ENCODE measurements around the gene SVBP. TPM values are rescaled to one million over a fixed set of nuclear protein-coding genes. Genes with fewer than 3 reads are reported as not detected.
"Not testable (repeated sequence)": the region's sequence is repeated elsewhere in the genome, so short reads cannot be mapped to it uniquely, and the experiment has no call there.

The SVBP gene
- polyA plus RNA-seq (2011; rRNA removed) (25.7 and 29.8 TPM in 2 replicates), polyA minus RNA-seq (2011; rRNA and poly(A)+ RNA removed) (3.0 and 3.8 TPM in 2 replicates)

GRCh38 chr1:42816585-42817439, at the start of gene SVBP, which contains the start of gene ERMAP:
Gene SVBP, minus strand, starts transcription at chr1:42817397. Its CDS starts 853 bp downstream, at chr1:42816544.
Gene ERMAP, plus strand, starts transcription at chr1:42817122. Its CDS starts 13,327 bp downstream, at chr1:42830449.
- ChIA-PET CTCF (interaction anchor here (0.7 to 2.4 kb wide), 6 partner anchors 29 to 257 kb away, joined by 3 to 10 read pairs (median 4); partner anchors contain the start of genes C1orf50, P3H1 and ZNF691), POLR2A (interaction anchor here (0.6 to 3.0 kb wide), 3 partner anchors 9 to 50 kb away, joined by 3 to 16 read pairs (median 6); partner anchors contain the start of genes C1orf50, P3H1 and ZNF691)
- Histone ChIP-seq H3K27me3 (ENCODE audit: control insufficient read depth, insufficient read depth, low read length) (no peaks in the 10 kb centered on the region), H3K27ac (ENCODE audit: low read depth, low read length) (peak within 1 kb of the TSS; percentile 97), H3K9me3 (ENCODE audit: control insufficient read depth, insufficient read depth, low read length) (no peaks in the 10 kb centered on the region), H3K4me3 (ENCODE audit: low read depth, low read length) (peak within 1 kb of the TSS; percentile 86)
- DNase-seq (ENCODE audit: low read depth, low spot score), result peak; percentile 61
- no peak for TF ChIP-seq CTCF (IDR thresholded peaks at IDR 0.05; ENCODE audit: low read depth, low read length)

- H3K9me3 ChIP-seq (ENCODE audit: control insufficient read depth, insufficient read depth, low read length), result no peaks in the 10 kb centered on the region
- no peak for TF ChIP-seq CTCF (IDR thresholded peaks at IDR 0.05; ENCODE audit: low read depth, low read length)
- H3K4me3 ChIP-seq (ENCODE audit: low read depth, low read length), result no peak overlapping the region
- ChIA-PET POLR2A (no interaction called here), CTCF (interaction anchor here (0.7 kb wide), 1 partner anchor 21 kb away, joined by 3 read pairs; the partner anchor contains the start of gene ZNF691)
- H3K27ac ChIP-seq (ENCODE audit: low read depth, low read length), result no peak overlapping the region
- no peak for DNase-seq (ENCODE audit: low read depth, low spot score)
- H3K27me3 ChIP-seq (ENCODE audit: control insufficient read depth, insufficient read depth, low read length), result peaks cover 5% of the 10 kb centered on the region
These were observed 49.4 kb upstream of the SVBP start for GRCh38 chr1:42866549-42866948.

GRCh38 chr1:42861014-42861399, 43.8 kb upstream of the SVBP start:
- CTCF ChIA-PET, result no interaction called here
- H3K4me3 ChIP-seq (ENCODE audit: low read depth, low read length), result no peak overlapping the region
- H3K27ac ChIP-seq (ENCODE audit: low read depth, low read length), result no peak overlapping the region
- POLR2A ChIA-PET, result no interaction called here
- no peak for TF ChIP-seq CTCF (IDR thresholded peaks at IDR 0.05; ENCODE audit: low read depth, low read length)
- H3K9me3 ChIP-seq (ENCODE audit: control insufficient read depth, insufficient read depth, low read length), result peaks cover 5% of the 10 kb centered on the region
- no peak for DNase-seq (ENCODE audit: low read depth, low spot score)
- H3K27me3 ChIP-seq (ENCODE audit: control insufficient read depth, insufficient read depth, low read length), result peaks cover 9% of the 10 kb centered on the region

- no peak for DNase-seq (ENCODE audit: low read depth, low spot score)
- peaks cover 9% of the 10 kb centered on the region for H3K27me3 ChIP-seq (ENCODE audit: control insufficient read depth, insufficient read depth, low read length)
- TF ChIP-seq CTCF (IDR thresholded peaks at IDR 0.05; ENCODE audit: low read depth, low read length), result no peak
- peaks cover 5% of the 10 kb centered on the region for H3K9me3 ChIP-seq (ENCODE audit: control insufficient read depth, insufficient read depth, low read length)
- ChIA-PET POLR2A (no interaction called here), CTCF (no interaction called here)
- no peak overlapping the region for H3K27ac ChIP-seq (ENCODE audit: low read depth, low read length)
- no peak overlapping the region for H3K4me3 ChIP-seq (ENCODE audit: low read depth, low read length)
These were observed 43.3 kb upstream of the SVBP start for GRCh38 chr1:42860339-42861013.

GRCh38 chr1:42859366-42859765, 42.2 kb upstream of the SVBP start:
- H3K9me3 ChIP-seq (ENCODE audit: control insufficient read depth, insufficient read depth, low read length); H3K27me3 ChIP-seq (ENCODE audit: control insufficient read depth, insufficient read depth, low read length); POLR2A ChIA-PET; H3K27ac ChIP-seq (ENCODE audit: low read depth, low read length); H3K4me3 ChIP-seq (ENCODE audit: low read depth, low read length); DNase-seq (ENCODE audit: low read depth, low spot score): not testable (repeated sequence)
- CTCF ChIA-PET, result interaction anchor here (1.0 kb wide), 1 partner anchor 13 kb away, joined by 4 read pairs; the partner anchor contains the start of gene ZNF691

- H3K27ac ChIP-seq (ENCODE audit: low read depth, low read length); POLR2A ChIA-PET; DNase-seq (ENCODE audit: low read depth, low spot score); H3K27me3 ChIP-seq (ENCODE audit: control insufficient read depth, insufficient read depth, low read length); H3K4me3 ChIP-seq (ENCODE audit: low read depth, low read length); CTCF ChIA-PET; H3K9me3 ChIP-seq (ENCODE audit: control insufficient read depth, insufficient read depth, low read length): not testable (repeated sequence)
These were observed 39.4 kb upstream of the SVBP start for GRCh38 chr1:42856554-42856953.
